Large intestine (tissue), 3 donors: ENCODE data around the gene VIT. TPM values are rescaled to one million over a fixed set of nuclear protein-coding genes. Genes with fewer than 3 reads are reported as not detected.

Source experiments
- DNase-seq, 2 donors: peaks; one replicate each; pipeline versions ENCODE4 v3.0.0 to v3.0.0-alpha.2; 2013
- H3K27ac ChIP-seq: one replicate; pipeline ENCODE4 v1.5.1; 2013; ENCODE audit warnings: low read length
- H3K27me3 ChIP-seq: 2 replicates; pipeline ENCODE4 v1.6.1; 2013; ENCODE audit warnings: low read length; ENCODE audit not compliant: control insufficient read depth, insufficient read depth
- H3K36me3 ChIP-seq: 2 replicates; pipeline ENCODE4 v1.6.1; 2013; ENCODE audit warnings: low read length; ENCODE audit not compliant: control insufficient read depth, insufficient read depth
- H3K4me1 ChIP-seq: one replicate; pipeline ENCODE4 v1.6.1; 2013; ENCODE audit warnings: low read length; ENCODE audit not compliant: control insufficient read depth, insufficient read depth
- H3K4me3 ChIP-seq: one replicate; pipeline ENCODE4 v1.5.1; 2013; ENCODE audit warnings: low read length
- H3K9me3 ChIP-seq: one replicate; pipeline ENCODE4 v1.6.1; 2013; ENCODE audit warnings: mild to moderate bottlenecking, low read depth, low read length, moderate library complexity; ENCODE audit not compliant: control insufficient read depth
- WGBS: methylation state at CpG from one replicate; pipeline ENCODE4 v1.1.5; 2013; ENCODE audit warnings: low lambda C conversion rate; ENCODE audit not compliant: insufficient coverage; 5-methylcytosine and 5-hydroxymethylcytosine counted together
- polyA plus RNA-seq: library from polyadenylated mRNA; unstranded; fragments of 120-200 nt; gene quantifications from one replicate; pipeline ENCODE4 v1.2.1, GENCODE V29; 2013

The VIT gene
- polyA plus RNA-seq, 1 donor = 0.13 TPM

- H3K9me3 ChIP-seq = no peaks in the 10 kb centered on the region
- H3K27ac ChIP-seq = no peak overlapping the region
- peaks cover 21% of the 10 kb centered on the region for H3K36me3 ChIP-seq
- no peak for DNase-seq
- 92% methylated on average over 2 of the region's 5 CpGs for WGBS
- H3K4me3 ChIP-seq = no peak overlapping the region
- no peaks in the 10 kb centered on the region for H3K27me3 ChIP-seq
- H3K4me1 ChIP-seq = peaks cover 3% of the 10 kb centered on the region
Measured at GRCh38 chr2:36857713-36858112, 161.2 kb downstream of the VIT start.

GRCh38 chr2:36858551-36859365 lies 162.3 kb downstream of the VIT start:
- peak; percentile 24 to 78 for DNase-seq
- Histone ChIP-seq H3K36me3 (peaks cover 20% of the 10 kb centered on the region), H3K27me3 (no peaks in the 10 kb centered on the region), H3K27ac (no peak overlapping the region), H3K4me1 (peaks cover 3% of the 10 kb centered on the region), H3K9me3 (no peaks in the 10 kb centered on the region), H3K4me3 (no peak overlapping the region)

GRCh38 chr2:36859366-36859792 lies 162.9 kb downstream of the VIT start:
- Histone ChIP-seq H3K27me3 (no peaks in the 10 kb centered on the region), H3K4me1 (peaks cover 3% of the 10 kb centered on the region), H3K4me3 (no peak overlapping the region), H3K36me3 (peaks cover 20% of the 10 kb centered on the region), H3K9me3 (no peaks in the 10 kb centered on the region), H3K27ac (no peak overlapping the region)
- WGBS = 83% methylated on average over 1 of the region's 1 CpG
- DNase-seq = no peak

GRCh38 chr2:36861896-36862295 lies 165.4 kb downstream of the VIT start:
- no CpG with 5 or more reads among the region's 2 CpGs for WGBS
- Histone ChIP-seq H3K36me3 (peaks cover 16% of the 10 kb centered on the region), H3K27ac (no peak overlapping the region), H3K4me3 (no peak overlapping the region), H3K9me3 (no peaks in the 10 kb centered on the region), H3K4me1 (peaks cover 3% of the 10 kb centered on the region), H3K27me3 (no peaks in the 10 kb centered on the region)
- DNase-seq = no peak

Other genes with a start within 250 kb of the VIT start
- gene FEZ2, start 98.5 kb upstream of the VIT start, polyA plus RNA-seq = 59.4 TPM